ENCODE results near the gene ERVV-1.

DNA sequence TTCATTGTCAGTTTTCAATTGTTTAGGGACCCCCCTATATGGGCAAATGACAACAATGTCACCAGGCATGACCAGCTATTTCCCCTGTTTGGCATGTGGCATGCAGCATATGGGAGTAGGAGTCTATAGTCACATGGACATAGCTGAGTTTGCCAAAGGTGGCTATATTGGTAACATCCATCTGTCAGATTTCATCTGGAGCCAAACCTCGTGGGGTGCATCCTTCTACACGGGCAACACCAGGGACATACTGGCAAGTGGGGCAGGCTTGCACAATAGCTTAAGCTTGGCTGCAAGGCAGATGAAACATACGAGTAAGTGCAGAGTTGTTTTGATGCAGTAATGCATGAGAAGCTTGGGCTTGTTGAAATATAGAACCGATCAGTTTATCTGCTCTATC lies 26.5 kb upstream of the ERVV-1 start:
- TF ChIP-seq, protein P1, sequence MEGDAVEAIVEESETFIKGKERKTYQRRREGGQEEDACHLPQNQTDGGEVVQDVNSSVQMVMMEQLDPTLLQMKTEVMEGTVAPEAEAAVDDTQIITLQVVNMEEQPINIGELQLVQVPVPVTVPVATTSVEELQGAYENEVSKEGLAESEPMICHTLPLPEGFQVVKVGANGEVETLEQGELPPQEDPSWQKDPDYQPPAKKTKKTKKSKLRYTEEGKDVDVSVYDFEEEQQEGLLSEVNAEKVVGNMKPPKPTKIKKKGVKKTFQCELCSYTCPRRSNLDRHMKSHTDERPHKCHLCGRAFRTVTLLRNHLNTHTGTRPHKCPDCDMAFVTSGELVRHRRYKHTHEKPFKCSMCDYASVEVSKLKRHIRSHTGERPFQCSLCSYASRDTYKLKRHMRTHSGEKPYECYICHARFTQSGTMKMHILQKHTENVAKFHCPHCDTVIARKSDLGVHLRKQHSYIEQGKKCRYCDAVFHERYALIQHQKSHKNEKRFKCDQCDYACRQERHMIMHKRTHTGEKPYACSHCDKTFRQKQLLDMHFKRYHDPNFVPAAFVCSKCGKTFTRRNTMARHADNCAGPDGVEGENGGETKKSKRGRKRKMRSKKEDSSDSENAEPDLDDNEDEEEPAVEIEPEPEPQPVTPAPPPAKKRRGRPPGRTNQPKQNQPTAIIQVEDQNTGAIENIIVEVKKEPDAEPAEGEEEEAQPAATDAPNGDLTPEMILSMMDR (IDR thresholded peaks at IDR 0.05; ENCODE audit: insufficient read depth, low read depth, low read length): no peak
- TF ChIP-seq EZH2 (IDR thresholded peaks at IDR 0.05; ENCODE audit: insufficient read depth, low read length): no peak
